GM13976 (cell line): ENCODE results near the gene PTGIS.

Experiments
- DNase-seq: peaks from one replicate; pipeline ENCODE4 v3.0.0; 2012; ENCODE audit warnings: low spot score
- CTCF ChIP-seq: IDR thresholded peaks from 2 replicates; pipeline ENCODE4 v1.5.1; 2012; ENCODE audit warnings: borderline replicate concordance, mild to moderate bottlenecking; ENCODE audit not compliant: insufficient read depth; ENCODE audit errors: extremely low read depth, missing control alignments, control extremely low read depth
- in situ Hi-C: fragments of 300-500 bp; cut with MboI; formaldehyde crosslinking; loops from one replicate; pipeline ENCODE4 v1.12.0; 2022; ENCODE audit warnings: low sequenced_read_pairs, mixed read lengths, inconsistent platforms; ENCODE audit not compliant: unreplicated experiment

Gene PTGIS

GRCh38 chr20:49526056-49526455 lies 41.9 kb downstream of the PTGIS start:
- DNase-seq = no peak
- in situ Hi-C loops = no loop called here
- no peak for TF ChIP-seq CTCF

GRCh38 chr20:49523767-49524360 lies 44.1 kb downstream of the PTGIS start:
- DNase-seq = no peak
- no peak for TF ChIP-seq CTCF
- in situ Hi-C loops = loop anchor here (25.0 kb wide), 1 partner anchor 187 kb away; no protein-coding TSS in a partner anchor

GRCh38 chr20:49521356-49521755 lies 46.6 kb downstream of the PTGIS start:
- in situ Hi-C loops = loop anchor here (25.0 kb wide), 1 partner anchor 184 kb away; no protein-coding TSS in a partner anchor
- no peak for DNase-seq
- TF ChIP-seq CTCF = no peak

- TF ChIP-seq CTCF = no peak
- in situ Hi-C loops = loop anchor here (25.0 kb wide), 1 partner anchor 183 kb away; no protein-coding TSS in a partner anchor
- no peak for DNase-seq
Observed at GRCh38 chr20:49519777-49520359, 48.1 kb downstream of the PTGIS start.

GRCh38 chr20:49519212-49519712 lies 48.7 kb downstream of the PTGIS start:
- DNase-seq = no peak
- TF ChIP-seq CTCF = no peak
- in situ Hi-C loops = loop anchor here (25.0 kb wide), 1 partner anchor 182 kb away; no protein-coding TSS in a partner anchor

- no peak for TF ChIP-seq CTCF
- no peak for DNase-seq
- in situ Hi-C loops = loop anchor here (25.0 kb wide), 1 partner anchor 181 kb away; no protein-coding TSS in a partner anchor
Observed at GRCh38 chr20:49518576-49518975, 49.4 kb downstream of the PTGIS start.

GRCh38 chr20:49517805-49518100 lies 50.2 kb downstream of the PTGIS start:
- in situ Hi-C loops = loop anchor here (25.0 kb wide), 1 partner anchor 180 kb away; no protein-coding TSS in a partner anchor
- TF ChIP-seq CTCF = no peak

More at GRCh38 chr20:49517805-49518100, 50.2 kb downstream of the PTGIS start:
- no peak for DNase-seq
